Activated naive CD8-positive, alpha-beta T cell treated with anti-CD3 and anti-CD28 coated beads for 36 hours (primary cell): ENCODE results near the gene ZFPM1. TPM values are rescaled to one million over a fixed set of nuclear protein-coding genes. Genes with fewer than 3 reads are reported as not detected.

Experiments used
- DNase-seq: peaks from one replicate; pipeline ENCODE4 v3.0.0; 2021
- H3K27ac Mint-ChIP-seq: one replicate; pipeline ENCODE4 v1.8.0; 2022; ENCODE audit warnings: mild to moderate bottlenecking, moderate library complexity, mixed read lengths
- H3K27me3 Mint-ChIP-seq: one replicate; pipeline ENCODE4 v1.8.0; 2022; ENCODE audit warnings: mild to moderate bottlenecking, mixed read lengths
- H3K36me3 Mint-ChIP-seq: one replicate; pipeline ENCODE4 v1.8.0; 2021; ENCODE audit warnings: mild to moderate bottlenecking, mixed read lengths
- H3K4me1 Mint-ChIP-seq: one replicate; pipeline ENCODE4 v1.8.0; 2021; ENCODE audit warnings: mixed read lengths
- H3K4me3 Mint-ChIP-seq: one replicate; pipeline ENCODE4 v1.8.0; 2022; ENCODE audit warnings: mild to moderate bottlenecking, moderate library complexity, mixed read lengths
- H3K9me3 Mint-ChIP-seq: one replicate; pipeline ENCODE4 v1.8.0; 2022; ENCODE audit warnings: mixed read lengths
- total RNA-seq, 2 experiments: library from RNA; stranded (reverse); gene quantifications; one replicate each; pipeline ENCODE4 v1.2.3, GENCODE V29; 2021

Gene ZFPM1
- total RNA-seq, 2 experiments from 2014 or later, result 6.7 to 6.9 TPM

GRCh38 chr16:88447881-88448280 lies 5.2 kb upstream of the ZFPM1 start:
- Mint-ChIP-seq H3K27me3 (no peaks in the 10 kb centered on the region), H3K27ac (no peak overlapping the region), H3K36me3 (no peaks in the 10 kb centered on the region), H3K4me3 (no peak overlapping the region), H3K4me1 (peaks cover 14% of the 10 kb centered on the region), H3K9me3 (no peaks in the 10 kb centered on the region)
- DNase-seq, result no peak

- no peak for DNase-seq
- peaks cover 11% of the 10 kb centered on the region for H3K4me1 Mint-ChIP-seq
- no peak overlapping the region for H3K4me3 Mint-ChIP-seq
- H3K27ac Mint-ChIP-seq, result no peak overlapping the region
- no peaks in the 10 kb centered on the region for H3K36me3 Mint-ChIP-seq
- no peaks in the 10 kb centered on the region for H3K9me3 Mint-ChIP-seq
- H3K27me3 Mint-ChIP-seq, result no peaks in the 10 kb centered on the region
These were observed 4.4 kb upstream of the ZFPM1 start for GRCh38 chr16:88448461-88449266.

DNA sequence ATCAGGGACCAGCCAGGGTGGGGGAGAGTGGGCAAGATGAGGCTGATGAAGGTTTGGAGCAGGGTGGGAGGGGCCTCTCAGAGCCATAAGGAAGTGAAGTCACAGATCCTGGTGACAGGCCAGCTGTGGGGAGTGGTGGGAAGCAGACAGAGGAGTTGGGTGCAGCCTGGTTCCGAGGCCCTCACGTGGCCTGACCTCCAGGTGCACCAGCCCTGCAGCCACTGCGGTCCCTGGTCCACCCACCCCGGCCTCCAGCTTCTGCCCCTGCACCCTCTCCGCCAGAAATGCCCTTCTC lies 3.9 kb upstream of the ZFPM1 start:
- H3K4me3 Mint-ChIP-seq, result no peak overlapping the region

GRCh38 chr16:88451586-88452481 lies 1.2 kb upstream of the ZFPM1 start:
- H3K27me3 Mint-ChIP-seq, result no peaks in the 10 kb centered on the region
- peak overlapping the region; percentile 85 for H3K27ac Mint-ChIP-seq
- H3K4me3 Mint-ChIP-seq, result peak overlapping the region; percentile 81
- H3K4me1 Mint-ChIP-seq, result peaks cover 17% of the 10 kb centered on the region
- H3K9me3 Mint-ChIP-seq, result no peaks in the 10 kb centered on the region
- DNase-seq, result peak; percentile 22
- peaks cover 3% of the 10 kb centered on the region for H3K36me3 Mint-ChIP-seq

More for the DNA sequence above, 3.9 kb upstream of the ZFPM1 start:
- peaks cover 11% of the 10 kb centered on the region for H3K4me1 Mint-ChIP-seq
- no peak for DNase-seq
- no peaks in the 10 kb centered on the region for H3K27me3 Mint-ChIP-seq
- no peaks in the 10 kb centered on the region for H3K9me3 Mint-ChIP-seq
- no peaks in the 10 kb centered on the region for H3K36me3 Mint-ChIP-seq
- no peak overlapping the region for H3K27ac Mint-ChIP-seq

DNA sequence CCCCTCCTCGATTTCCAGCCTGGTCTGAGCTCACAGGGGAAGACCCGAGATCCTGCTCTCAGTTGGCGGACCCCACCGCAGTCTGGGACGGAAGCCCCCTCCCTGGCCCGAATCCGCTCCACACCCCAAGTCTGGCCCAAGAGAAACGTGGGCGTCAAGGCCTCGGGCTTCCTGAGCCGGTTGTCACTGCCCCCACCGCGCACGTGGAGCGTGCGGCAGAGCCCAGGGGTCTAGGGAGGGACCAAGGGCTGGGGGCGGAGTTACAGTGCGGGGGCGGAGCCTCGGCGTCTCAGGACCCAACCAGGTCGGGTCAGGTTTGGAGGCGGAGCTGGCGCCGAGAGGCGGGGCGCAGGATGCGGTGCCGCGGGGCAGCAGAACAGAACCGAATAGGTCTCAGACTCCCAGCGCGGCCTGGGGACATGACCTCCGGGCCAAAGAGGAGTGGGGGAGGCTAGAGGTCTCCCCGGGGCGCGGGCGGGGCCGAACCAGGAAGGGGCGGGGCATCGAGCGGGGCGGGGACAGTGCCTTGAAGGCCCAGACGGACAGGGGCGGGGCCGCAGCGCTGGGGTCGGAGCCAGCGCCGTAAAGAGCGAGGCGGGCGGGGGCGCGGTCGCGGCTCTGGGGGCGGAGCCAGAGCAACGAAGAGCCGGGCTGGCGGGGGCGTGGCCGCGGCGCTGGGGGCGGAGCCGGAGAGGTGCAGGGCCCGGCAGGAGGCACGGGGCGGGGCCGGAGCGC lies 431 bp upstream of the ZFPM1 start:
- no peaks in the 10 kb centered on the region for H3K27me3 Mint-ChIP-seq
- H3K9me3 Mint-ChIP-seq, result no peaks in the 10 kb centered on the region
- DNase-seq, result peak; percentile 100
- H3K4me3 Mint-ChIP-seq, result peak overlapping the region; percentile 81
- H3K4me1 Mint-ChIP-seq, result peaks cover 25% of the 10 kb centered on the region
- peak overlapping the region; percentile 85 for H3K27ac Mint-ChIP-seq
- H3K36me3 Mint-ChIP-seq, result peaks cover 3% of the 10 kb centered on the region

DNA sequence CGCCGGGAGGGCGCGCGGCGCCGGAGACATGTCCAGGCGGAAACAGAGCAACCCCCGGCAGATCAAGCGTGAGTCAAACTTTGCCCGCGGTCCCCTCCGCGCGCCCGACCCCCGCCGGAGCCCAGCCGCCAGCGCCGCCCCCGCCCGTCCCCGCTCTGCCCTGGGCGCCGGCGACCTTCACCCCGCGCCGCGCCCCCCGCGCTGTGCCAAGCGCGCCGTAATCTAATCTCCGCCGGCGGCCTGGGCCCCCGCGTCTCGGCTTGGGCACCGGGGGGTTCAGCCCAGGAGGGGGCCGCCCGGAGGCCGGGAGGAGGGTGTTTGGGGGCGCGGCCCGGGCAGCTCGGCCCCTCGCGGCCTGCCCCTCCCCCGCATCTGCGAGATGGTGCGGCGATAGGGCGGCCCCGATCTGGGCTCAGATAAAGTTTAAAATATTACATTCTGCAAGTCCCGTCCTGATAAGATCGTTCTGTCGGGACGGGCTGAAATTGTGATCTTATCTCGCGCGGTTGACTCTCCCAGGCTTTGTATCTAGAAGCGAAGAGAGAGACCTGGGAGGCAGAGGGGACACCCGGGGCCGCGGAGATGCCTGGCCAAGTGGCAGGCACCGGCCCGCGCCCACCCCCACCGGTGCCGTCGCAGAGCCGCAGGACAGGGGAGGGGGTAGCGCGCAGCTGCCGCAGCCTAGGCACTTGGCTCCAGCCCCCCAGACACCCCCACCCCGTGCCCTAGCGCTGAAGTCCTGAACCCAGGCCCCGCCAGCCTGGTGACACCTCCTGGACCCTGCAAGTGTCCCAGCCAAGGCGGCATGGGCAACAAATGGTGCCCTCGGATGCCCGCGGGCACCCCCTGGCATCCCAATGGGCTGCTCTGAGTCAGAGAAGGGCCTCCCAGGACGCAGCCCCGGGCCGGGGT lies 787 bp downstream of the ZFPM1 start:
- H3K27me3 Mint-ChIP-seq, result no peaks in the 10 kb centered on the region
- peaks cover 3% of the 10 kb centered on the region for H3K36me3 Mint-ChIP-seq
- H3K9me3 Mint-ChIP-seq, result no peaks in the 10 kb centered on the region
- H3K4me1 Mint-ChIP-seq, result peaks cover 32% of the 10 kb centered on the region
- peak overlapping the region; percentile 92 for H3K27ac Mint-ChIP-seq
- H3K4me3 Mint-ChIP-seq, result peak overlapping the region; percentile 89
- peak; percentile 61 for DNase-seq

DNA sequence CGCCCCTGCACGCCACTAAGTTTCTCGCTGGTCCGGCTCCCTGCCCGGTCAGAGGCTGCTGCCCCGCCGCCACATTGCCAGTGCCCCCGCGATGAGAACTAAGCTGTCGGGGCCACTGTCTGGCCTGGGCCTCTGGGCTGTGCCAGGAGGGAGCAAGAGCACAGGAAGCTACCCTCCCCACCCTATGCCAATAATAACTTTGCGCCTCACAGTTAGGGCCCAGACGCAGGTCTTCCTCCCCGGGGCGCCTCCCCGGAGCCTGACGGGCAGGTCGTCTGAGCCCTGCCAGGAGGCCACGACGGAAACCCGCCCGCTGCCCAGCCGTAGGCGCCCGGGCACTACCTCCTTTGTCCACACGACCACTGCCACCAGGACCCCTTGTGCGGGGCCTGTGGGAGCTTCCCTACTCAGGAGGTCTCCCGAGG lies 1.5 kb downstream of the ZFPM1 start:
- peak; percentile 67 for DNase-seq
- H3K4me3 Mint-ChIP-seq, result peak overlapping the region; percentile 89

DNA sequence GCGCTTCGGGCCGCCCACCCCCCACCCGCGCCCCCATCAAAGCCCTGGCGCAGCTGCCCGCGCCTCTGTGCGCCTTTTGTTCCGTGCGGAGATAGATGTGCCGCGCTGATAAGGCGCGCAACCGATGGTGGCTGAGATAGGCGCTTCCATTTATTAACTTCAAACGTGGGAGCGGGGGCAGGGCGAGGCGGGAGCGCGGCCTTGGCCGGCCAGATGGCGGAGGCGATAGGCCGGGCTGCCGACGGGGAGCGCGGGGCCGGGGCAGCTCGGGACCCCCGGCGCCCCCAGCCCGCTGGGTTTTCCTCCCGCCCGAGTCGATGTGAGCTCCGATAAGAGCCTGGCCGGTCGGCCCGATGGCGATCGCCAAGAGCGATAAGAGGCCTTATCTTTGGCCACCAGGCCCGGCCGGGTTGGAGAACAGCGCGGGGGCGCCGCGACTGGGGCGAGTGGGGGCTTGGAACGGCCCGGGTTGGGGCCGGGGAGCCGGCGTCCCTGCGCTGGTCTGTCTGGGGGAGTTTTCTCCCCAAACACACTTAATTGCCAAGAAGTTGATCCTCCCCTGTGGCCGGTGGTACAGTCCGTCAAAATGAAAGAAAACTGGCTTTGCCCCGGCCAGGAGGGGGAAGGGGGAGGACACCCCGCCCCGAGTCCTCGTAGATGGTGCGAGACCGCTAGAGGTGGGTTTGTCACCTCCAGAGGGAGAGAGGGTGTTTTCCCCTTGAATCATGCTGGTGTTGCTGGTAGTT lies 2.7 kb downstream of the ZFPM1 start:
- peak overlapping the region; percentile 87 for H3K4me3 Mint-ChIP-seq
- H3K27ac Mint-ChIP-seq, result peak overlapping the region; percentile 99
- no peaks in the 10 kb centered on the region for H3K9me3 Mint-ChIP-seq
- no peaks in the 10 kb centered on the region for H3K27me3 Mint-ChIP-seq
- peaks cover 3% of the 10 kb centered on the region for H3K36me3 Mint-ChIP-seq
- DNase-seq, result peak; percentile 90
- peaks cover 40% of the 10 kb centered on the region for H3K4me1 Mint-ChIP-seq

More for the DNA sequence above, 1.5 kb downstream of the ZFPM1 start:
- H3K27me3 Mint-ChIP-seq, result no peaks in the 10 kb centered on the region
- peaks cover 3% of the 10 kb centered on the region for H3K36me3 Mint-ChIP-seq
- H3K4me1 Mint-ChIP-seq, result peaks cover 36% of the 10 kb centered on the region
- H3K9me3 Mint-ChIP-seq, result no peaks in the 10 kb centered on the region
- H3K27ac Mint-ChIP-seq, result peak overlapping the region; percentile 92

GRCh38 chr16:88456356-88457292 lies 3.5 kb downstream of the ZFPM1 start:
- peak overlapping the region; percentile 87 for H3K4me3 Mint-ChIP-seq
- peak overlapping the region; percentile 99 for H3K27ac Mint-ChIP-seq
- peak; percentile 85 for DNase-seq
- peaks cover 3% of the 10 kb centered on the region for H3K36me3 Mint-ChIP-seq
- H3K9me3 Mint-ChIP-seq, result no peaks in the 10 kb centered on the region
- peaks cover 41% of the 10 kb centered on the region for H3K4me1 Mint-ChIP-seq
- no peaks in the 10 kb centered on the region for H3K27me3 Mint-ChIP-seq

- Mint-ChIP-seq H3K36me3 (peaks cover 3% of the 10 kb centered on the region), H3K4me3 (no peak overlapping the region), H3K27ac (no peak overlapping the region), H3K4me1 (peaks cover 34% of the 10 kb centered on the region), H3K9me3 (no peaks in the 10 kb centered on the region), H3K27me3 (no peaks in the 10 kb centered on the region)
- no peak for DNase-seq
These were observed 5.1 kb downstream of the ZFPM1 start for GRCh38 chr16:88458039-88458772.

DNA sequence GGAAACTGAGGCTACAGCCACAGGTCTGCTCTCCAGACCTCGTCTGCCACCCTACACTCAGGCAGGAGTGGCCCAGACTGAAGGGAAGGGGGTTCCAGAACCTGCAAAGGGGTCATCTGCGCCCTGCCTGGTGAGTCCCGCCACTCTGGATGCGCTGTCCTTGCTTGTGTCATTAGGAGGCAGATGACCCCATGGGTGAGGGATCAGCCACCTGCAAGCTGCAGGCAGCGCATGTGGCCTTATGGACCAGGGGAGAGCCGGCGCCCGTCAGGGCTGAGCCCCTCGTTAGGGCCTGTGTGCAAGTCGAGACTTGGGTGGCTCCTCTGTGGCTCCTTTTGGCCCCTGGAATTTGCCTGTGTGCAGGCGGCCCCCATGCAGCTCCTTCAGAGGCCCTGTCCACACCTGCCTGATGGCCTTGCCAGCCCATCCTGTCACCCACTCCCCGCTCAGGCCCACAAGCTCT lies 5.7 kb downstream of the ZFPM1 start:
- H3K27ac Mint-ChIP-seq, result no peak overlapping the region
- peaks cover 38% of the 10 kb centered on the region for H3K4me1 Mint-ChIP-seq
- peaks cover 3% of the 10 kb centered on the region for H3K36me3 Mint-ChIP-seq
- H3K27me3 Mint-ChIP-seq, result no peaks in the 10 kb centered on the region
- DNase-seq, result no peak
- H3K4me3 Mint-ChIP-seq, result no peak overlapping the region
- H3K9me3 Mint-ChIP-seq, result no peaks in the 10 kb centered on the region

DNA sequence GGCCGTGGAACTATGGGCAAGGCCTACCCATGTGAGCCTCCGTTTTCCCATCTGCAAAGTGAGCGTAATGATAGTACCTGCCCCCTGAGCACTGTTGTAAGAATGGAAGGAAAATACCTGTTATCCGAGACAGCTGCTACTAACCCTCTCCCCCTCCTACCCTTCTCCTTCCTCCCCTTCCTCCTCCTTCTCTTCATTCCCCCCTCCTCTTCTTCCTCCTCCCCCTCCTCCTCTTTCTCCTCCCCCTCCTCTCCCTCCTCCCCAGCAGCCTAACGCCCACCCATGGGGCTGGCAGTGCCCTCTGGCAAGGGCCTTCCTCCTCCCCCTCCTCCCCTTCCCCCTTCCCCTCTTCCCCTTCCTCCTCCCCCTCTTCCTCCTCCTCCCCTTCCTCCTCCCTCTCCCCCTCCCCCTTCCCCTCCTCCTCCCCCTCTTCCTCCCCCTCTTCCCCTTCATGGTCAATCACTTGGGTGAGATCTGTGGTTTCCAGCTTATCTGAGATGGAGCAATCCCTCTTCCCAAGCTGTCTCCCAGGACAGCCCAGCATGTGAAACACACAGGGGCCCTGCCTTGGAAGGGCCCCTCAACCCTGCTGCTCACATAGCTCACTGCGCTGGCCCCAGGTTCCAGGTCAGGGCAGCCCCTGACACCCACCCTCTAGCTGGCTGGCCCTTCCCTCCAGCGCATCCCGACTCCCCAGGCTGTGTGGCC lies 6.4 kb downstream of the ZFPM1 start:
- Mint-ChIP-seq H3K4me1 (peaks cover 40% of the 10 kb centered on the region), H3K27ac (peak overlapping the region; percentile 66), H3K4me3 (no peak overlapping the region)

More for the DNA sequence above, 6.4 kb downstream of the ZFPM1 start:
- Mint-ChIP-seq H3K36me3 (peaks cover 3% of the 10 kb centered on the region), H3K27me3 (no peaks in the 10 kb centered on the region), H3K9me3 (no peaks in the 10 kb centered on the region)
- DNase-seq, result no peak
